ENCODE data around the gene MYZAP. TPM values are rescaled to one million over a fixed set of nuclear protein-coding genes. Genes with fewer than 3 reads are reported as not detected.

The MYZAP gene
- total and polyA plus RNA-seq, 10 donors, result 4.1 to 26.2 (median 13.8) TPM

DNA sequence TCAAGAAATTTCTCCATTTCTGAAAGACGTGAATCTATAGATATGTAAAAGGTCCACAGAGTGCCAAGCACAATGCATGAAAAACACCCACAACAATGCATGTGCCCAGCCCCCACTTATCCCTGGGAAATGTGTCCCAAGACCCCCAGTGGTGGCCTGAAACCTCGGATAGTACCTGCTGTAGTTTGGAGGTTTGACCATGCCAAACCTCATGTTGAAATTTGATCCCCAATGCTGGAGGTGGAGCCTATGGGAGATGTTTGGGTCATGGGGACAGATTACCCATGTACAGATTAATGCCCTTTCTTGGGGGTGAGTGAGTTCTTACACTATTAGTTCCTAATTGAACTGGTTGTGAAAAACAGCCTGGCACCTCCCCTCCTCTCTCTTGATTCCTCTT, 21.4 kb upstream of the MYZAP start:
- H3K9me3 ChIP-seq, result no peaks in the 10 kb centered on the region
- peaks cover 0 to 7% (median 0%) of the 10 kb centered on the region in 7 donors for H3K27me3 ChIP-seq (replicated peaks in 1 of 7)
- no peak for DNase-seq
- no peak overlapping the region for H3K27ac ChIP-seq
- 83 to 98% (median 92%) methylated on average over 2 of the region's 2 CpGs for WGBS, 5 donors
- TF ChIP-seq POLR2A (IDR thresholded peaks at IDR 0.05) (no peak), POLR2AphosphoS5 (IDR thresholded peaks at IDR 0.05) (no peak)
- TF ChIP-seq, protein P1, sequence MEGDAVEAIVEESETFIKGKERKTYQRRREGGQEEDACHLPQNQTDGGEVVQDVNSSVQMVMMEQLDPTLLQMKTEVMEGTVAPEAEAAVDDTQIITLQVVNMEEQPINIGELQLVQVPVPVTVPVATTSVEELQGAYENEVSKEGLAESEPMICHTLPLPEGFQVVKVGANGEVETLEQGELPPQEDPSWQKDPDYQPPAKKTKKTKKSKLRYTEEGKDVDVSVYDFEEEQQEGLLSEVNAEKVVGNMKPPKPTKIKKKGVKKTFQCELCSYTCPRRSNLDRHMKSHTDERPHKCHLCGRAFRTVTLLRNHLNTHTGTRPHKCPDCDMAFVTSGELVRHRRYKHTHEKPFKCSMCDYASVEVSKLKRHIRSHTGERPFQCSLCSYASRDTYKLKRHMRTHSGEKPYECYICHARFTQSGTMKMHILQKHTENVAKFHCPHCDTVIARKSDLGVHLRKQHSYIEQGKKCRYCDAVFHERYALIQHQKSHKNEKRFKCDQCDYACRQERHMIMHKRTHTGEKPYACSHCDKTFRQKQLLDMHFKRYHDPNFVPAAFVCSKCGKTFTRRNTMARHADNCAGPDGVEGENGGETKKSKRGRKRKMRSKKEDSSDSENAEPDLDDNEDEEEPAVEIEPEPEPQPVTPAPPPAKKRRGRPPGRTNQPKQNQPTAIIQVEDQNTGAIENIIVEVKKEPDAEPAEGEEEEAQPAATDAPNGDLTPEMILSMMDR (IDR thresholded peaks at IDR 0.05 in 8 of 11, conservative IDR thresholded peaks at IDR 0.05 in 3 of 11), result no peak
- H3K36me3 ChIP-seq, result no peaks in the 10 kb centered on the region
- intact Hi-C loops (cut with DNase I; ENCODE audit: low total_unique reads), result no loop called here
- H3K4me3 ChIP-seq, result no peak overlapping the region
- H3K4me1 ChIP-seq, result peaks cover 0 to 6% (median 5%) of the 10 kb centered on the region in 6 donors

DNA sequence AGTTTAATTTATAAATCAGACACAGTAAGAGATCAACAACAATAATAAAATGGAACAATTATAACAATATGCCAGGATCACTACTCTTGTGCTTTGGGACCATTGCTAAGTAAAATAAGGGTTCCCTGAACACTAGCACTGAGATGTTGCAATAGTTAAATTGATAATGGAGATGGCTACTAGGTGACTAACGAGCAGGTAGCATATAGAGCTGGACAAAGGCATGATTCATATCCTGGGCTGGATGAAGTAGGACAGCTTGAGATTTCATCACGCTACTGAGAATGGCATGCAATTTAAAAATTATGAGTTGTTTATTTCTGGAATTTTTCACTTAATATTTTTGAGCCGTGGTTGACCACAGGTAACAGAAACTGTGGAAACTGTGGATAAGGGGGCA, 20.7 kb upstream of the MYZAP start:
- 53 to 96% (median 82%) methylated on average over 3 of the region's 3 CpGs for WGBS, 5 donors
- DNase-seq, result no peak
- no peaks in the 10 kb centered on the region for H3K4me1 ChIP-seq
- H3K9me3 ChIP-seq, result no peaks in the 10 kb centered on the region
- peaks cover 0 to under 1% (median 0%) of the 10 kb centered on the region in 7 donors for H3K27me3 ChIP-seq (replicated peaks in 1 of 7)
- no peak overlapping the region for H3K4me3 ChIP-seq
- H3K27ac ChIP-seq, result no peak overlapping the region
- TF ChIP-seq, protein P1 (IDR thresholded peaks at IDR 0.05 in 8 of 11, conservative IDR thresholded peaks at IDR 0.05 in 3 of 11), result no peak
- no peak for TF ChIP-seq POLR2AphosphoS5 (IDR thresholded peaks at IDR 0.05)
- no peak for TF ChIP-seq POLR2A (IDR thresholded peaks at IDR 0.05)
- no peaks in the 10 kb centered on the region for H3K36me3 ChIP-seq
- intact Hi-C loops (cut with DNase I; ENCODE audit: low total_unique reads), result no loop called here

DNA sequence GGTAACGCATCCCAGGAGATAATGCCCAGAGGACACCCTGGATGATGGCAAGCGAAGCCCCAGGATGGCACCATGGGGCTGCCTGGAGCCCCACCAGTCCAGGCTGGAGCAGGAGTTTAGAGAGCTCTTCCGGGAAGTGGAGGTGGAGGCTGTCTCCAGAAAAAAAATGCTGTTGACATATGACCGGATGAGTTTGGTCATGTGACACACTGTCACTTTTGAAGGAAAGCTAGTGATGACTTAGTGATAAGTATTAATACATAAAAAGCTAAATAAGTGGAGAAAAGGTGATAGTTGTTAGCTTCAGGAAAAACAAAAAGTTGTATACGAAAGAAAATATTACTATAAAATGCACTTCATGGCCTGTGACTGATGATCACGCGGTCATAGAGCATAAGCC, 20.0 kb upstream of the MYZAP start:
- Histone ChIP-seq H3K4me1 (no peaks in the 10 kb centered on the region), H3K27me3 (replicated peaks in 1 of 7) (no peaks in the 10 kb centered on the region), H3K4me3 (no peak overlapping the region), H3K9me3 (no peaks in the 10 kb centered on the region), H3K27ac (no peak overlapping the region), H3K36me3 (no peaks in the 10 kb centered on the region)
- TF ChIP-seq POLR2A (IDR thresholded peaks at IDR 0.05), result no peak
- TF ChIP-seq, protein P1 (IDR thresholded peaks at IDR 0.05 in 8 of 11, conservative IDR thresholded peaks at IDR 0.05 in 3 of 11), result no peak
- no peak for TF ChIP-seq POLR2AphosphoS5 (IDR thresholded peaks at IDR 0.05)
- 82 to 97% (median 94%) methylated on average over 7 of the region's 7 CpGs for WGBS, 5 donors
- DNase-seq, result peak; percentile 4
- intact Hi-C loops (cut with DNase I; ENCODE audit: low total_unique reads), result no loop called here

DNA sequence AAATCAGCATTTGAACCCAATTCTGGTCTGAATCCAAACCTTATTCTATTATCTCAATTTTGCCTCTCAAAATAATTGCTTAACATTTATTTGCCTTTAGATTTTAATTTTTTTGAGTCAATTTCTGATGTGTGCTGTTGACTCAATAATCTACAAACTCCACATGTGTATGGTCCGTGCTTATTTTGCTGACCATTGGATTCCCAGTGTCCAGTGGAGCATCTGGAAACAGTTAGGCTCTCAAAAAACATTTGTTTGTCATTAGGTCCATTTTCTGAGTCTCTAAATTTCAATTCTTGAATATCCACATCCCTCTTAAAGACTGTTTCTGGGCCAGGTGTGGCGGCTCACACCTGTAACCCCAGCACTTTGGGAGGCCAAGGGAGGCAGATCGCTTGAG, 19.2 kb upstream of the MYZAP start:
- peak; percentile 30 for DNase-seq
- TF ChIP-seq POLR2AphosphoS5 (IDR thresholded peaks at IDR 0.05), result no peak
- TF ChIP-seq, protein P1 (IDR thresholded peaks at IDR 0.05 in 8 of 11, conservative IDR thresholded peaks at IDR 0.05 in 3 of 11), result no peak
- no peak for TF ChIP-seq POLR2A (IDR thresholded peaks at IDR 0.05)
- intact Hi-C loops (cut with DNase I; ENCODE audit: low total_unique reads), result no loop called here
- Histone ChIP-seq H3K27me3 (replicated peaks in 1 of 7) (no peaks in the 10 kb centered on the region), H3K4me3 (no peak overlapping the region), H3K9me3 (no peaks in the 10 kb centered on the region), H3K4me1 (no peaks in the 10 kb centered on the region), H3K36me3 (no peaks in the 10 kb centered on the region), H3K27ac (no peak overlapping the region)
- 86 to 93% (median 91%) methylated on average over 3 of the region's 3 CpGs for WGBS, 5 donors

Data from spleen (tissue), 11 donors.